ENCODE measurements around the gene APOB.
A peak's percentile ranks its signal among the peaks of the same experiment; 100 is the strongest.

APOB gene

GRCh38 chr2:21001988-21002813, 41.7 kb downstream of the APOB start:
- Histone ChIP-seq H3K4me3 (ENCODE audit: insufficient read depth, low read depth, low read length) (no peak overlapping the region), H3K36me3 (ENCODE audit: control insufficient read depth, insufficient read depth, low read length) (no peaks in the 10 kb centered on the region), H3K4me1 (ENCODE audit: control insufficient read depth, insufficient read depth, low read length) (peaks cover 3% of the 10 kb centered on the region), H3K9me3 (ENCODE audit: control insufficient read depth, low read length) (no peaks in the 10 kb centered on the region), H3K27me3 (ENCODE audit: control insufficient read depth, insufficient read depth, low read length, poor library complexity, severe bottlenecking) (peaks cover 10% of the 10 kb centered on the region), H3K27ac (ENCODE audit: insufficient read depth, low read depth, low read length, poor library complexity, severe bottlenecking) (no peak overlapping the region)
- 95 to 97% methylated on average over 7 to 9 of the region's 9 CpGs for WGBS, 2 experiments

- peaks cover 10% of the 10 kb centered on the region for H3K27me3 ChIP-seq (ENCODE audit: control insufficient read depth, insufficient read depth, low read length, poor library complexity, severe bottlenecking)
- H3K27ac ChIP-seq (ENCODE audit: insufficient read depth, low read depth, low read length, poor library complexity, severe bottlenecking): no peak overlapping the region
- no peaks in the 10 kb centered on the region for H3K36me3 ChIP-seq (ENCODE audit: control insufficient read depth, insufficient read depth, low read length)
- WGBS, 2 experiments: 93 to 98% methylated on average over 4 of the region's 4 CpGs
- peaks cover 3% of the 10 kb centered on the region for H3K4me1 ChIP-seq (ENCODE audit: control insufficient read depth, insufficient read depth, low read length)
- no peaks in the 10 kb centered on the region for H3K9me3 ChIP-seq (ENCODE audit: control insufficient read depth, low read length)
- no peak overlapping the region for H3K4me3 ChIP-seq (ENCODE audit: insufficient read depth, low read depth, low read length)
Observed at GRCh38 chr2:21001225-21001946, 42.5 kb downstream of the APOB start.

- no peaks in the 10 kb centered on the region for H3K36me3 ChIP-seq (ENCODE audit: control insufficient read depth, insufficient read depth, low read length)
- 93 to 94% methylated on average over 4 of the region's 4 CpGs for WGBS, 2 experiments
- no peaks in the 10 kb centered on the region for H3K9me3 ChIP-seq (ENCODE audit: control insufficient read depth, low read length)
- H3K27me3 ChIP-seq (ENCODE audit: control insufficient read depth, insufficient read depth, low read length, poor library complexity, severe bottlenecking): peaks cover 10% of the 10 kb centered on the region
- no peak overlapping the region for H3K27ac ChIP-seq (ENCODE audit: insufficient read depth, low read depth, low read length, poor library complexity, severe bottlenecking)
- no peak overlapping the region for H3K4me3 ChIP-seq (ENCODE audit: insufficient read depth, low read depth, low read length)
- H3K4me1 ChIP-seq (ENCODE audit: control insufficient read depth, insufficient read depth, low read length): peaks cover 3% of the 10 kb centered on the region
Observed at GRCh38 chr2:20999906-21000645, 43.8 kb downstream of the APOB start.

- H3K4me1 ChIP-seq (ENCODE audit: control insufficient read depth, insufficient read depth, low read length): peaks cover 3% of the 10 kb centered on the region
- no peaks in the 10 kb centered on the region for H3K9me3 ChIP-seq (ENCODE audit: control insufficient read depth, low read length)
- no peaks in the 10 kb centered on the region for H3K36me3 ChIP-seq (ENCODE audit: control insufficient read depth, insufficient read depth, low read length)
- peaks cover 8% of the 10 kb centered on the region for H3K27me3 ChIP-seq (ENCODE audit: control insufficient read depth, insufficient read depth, low read length, poor library complexity, severe bottlenecking)
- no peak overlapping the region for H3K27ac ChIP-seq (ENCODE audit: insufficient read depth, low read depth, low read length, poor library complexity, severe bottlenecking)
- 93 to 96% methylated on average over 5 of the region's 5 CpGs for whole genome bisulfite sequencing, 2 experiments
- no peak overlapping the region for H3K4me3 ChIP-seq (ENCODE audit: insufficient read depth, low read depth, low read length)
Observed at GRCh38 chr2:20998972-20999905, 44.6 kb downstream of the APOB start.

GRCh38 chr2:20997953-20998722, 45.7 kb downstream of the APOB start:
- no peaks in the 10 kb centered on the region for H3K36me3 ChIP-seq (ENCODE audit: control insufficient read depth, insufficient read depth, low read length)
- no peaks in the 10 kb centered on the region for H3K9me3 ChIP-seq (ENCODE audit: control insufficient read depth, low read length)
- 87 to 91% methylated on average over 6 to 7 of the region's 7 CpGs for WGBS, 2 experiments
- no peaks in the 10 kb centered on the region for H3K27me3 ChIP-seq (ENCODE audit: control insufficient read depth, insufficient read depth, low read length, poor library complexity, severe bottlenecking)
- no peak overlapping the region for H3K4me3 ChIP-seq (ENCODE audit: insufficient read depth, low read depth, low read length)
- no peak overlapping the region for H3K27ac ChIP-seq (ENCODE audit: insufficient read depth, low read depth, low read length, poor library complexity, severe bottlenecking)
- no peaks in the 10 kb centered on the region for H3K4me1 ChIP-seq (ENCODE audit: control insufficient read depth, insufficient read depth, low read length)

GRCh38 chr2:20994130-20994529, 49.7 kb downstream of the APOB start:
- 86 to 87% methylated on average over 5 of the region's 5 CpGs for WGBS, 2 experiments
- no peak overlapping the region for H3K27ac ChIP-seq (ENCODE audit: insufficient read depth, low read depth, low read length, poor library complexity, severe bottlenecking)
- peaks cover 28% of the 10 kb centered on the region for H3K4me1 ChIP-seq (ENCODE audit: control insufficient read depth, insufficient read depth, low read length)
- H3K27me3 ChIP-seq (ENCODE audit: control insufficient read depth, insufficient read depth, low read length, poor library complexity, severe bottlenecking): no peaks in the 10 kb centered on the region
- H3K4me3 ChIP-seq (ENCODE audit: insufficient read depth, low read depth, low read length): no peak overlapping the region
- no peaks in the 10 kb centered on the region for H3K9me3 ChIP-seq (ENCODE audit: control insufficient read depth, low read length)
- H3K36me3 ChIP-seq (ENCODE audit: control insufficient read depth, insufficient read depth, low read length): no peaks in the 10 kb centered on the region

GRCh38 chr2:20992201-20992711, 51.6 kb downstream of the APOB start:
- Histone ChIP-seq H3K27ac (ENCODE audit: insufficient read depth, low read depth, low read length, poor library complexity, severe bottlenecking) (no peak overlapping the region), H3K36me3 (ENCODE audit: control insufficient read depth, insufficient read depth, low read length) (no peaks in the 10 kb centered on the region), H3K4me1 (ENCODE audit: control insufficient read depth, insufficient read depth, low read length) (peaks cover 31% of the 10 kb centered on the region), H3K4me3 (ENCODE audit: insufficient read depth, low read depth, low read length) (no peak overlapping the region), H3K9me3 (ENCODE audit: control insufficient read depth, low read length) (no peaks in the 10 kb centered on the region), H3K27me3 (ENCODE audit: control insufficient read depth, insufficient read depth, low read length, poor library complexity, severe bottlenecking) (no peaks in the 10 kb centered on the region)
- WGBS, 2 experiments: 86 to 90% methylated on average over 8 of the region's 8 CpGs

GRCh38 chr2:20990442-20991430, 53.1 kb downstream of the APOB start:
- peak overlapping the region; percentile 67 for H3K27ac ChIP-seq (ENCODE audit: insufficient read depth, low read depth, low read length, poor library complexity, severe bottlenecking)
- WGBS, 2 experiments: 81 to 82% methylated on average over 20 of the region's 20 CpGs

More at GRCh38 chr2:20990442-20991430, 53.1 kb downstream of the APOB start:
- no peaks in the 10 kb centered on the region for H3K27me3 ChIP-seq (ENCODE audit: control insufficient read depth, insufficient read depth, low read length, poor library complexity, severe bottlenecking)
- no peaks in the 10 kb centered on the region for H3K9me3 ChIP-seq (ENCODE audit: control insufficient read depth, low read length)
- peaks cover 31% of the 10 kb centered on the region for H3K4me1 ChIP-seq (ENCODE audit: control insufficient read depth, insufficient read depth, low read length)
- no peaks in the 10 kb centered on the region for H3K36me3 ChIP-seq (ENCODE audit: control insufficient read depth, insufficient read depth, low read length)
- H3K4me3 ChIP-seq (ENCODE audit: insufficient read depth, low read depth, low read length): no peak overlapping the region

All from ectodermal cell (in vitro differentiated cells).